Glutamatergic neuron (in vitro differentiated cells): Measurements from ENCODE around the gene WSB2. TPM values are rescaled to one million over a fixed set of nuclear protein-coding genes. Genes with fewer than 3 reads are reported as not detected.
"Not testable (repeated sequence)": the region's sequence is repeated elsewhere in the genome, so short reads cannot be mapped to it uniquely, and the experiment has no call there.

ENCODE experiments used
- DNase-seq: peaks from one replicate; pipeline ENCODE4 v3.0.0; 2022
- H3K27ac Mint-ChIP-seq: one replicate; pipeline ENCODE4 v1.8.0; 2020; ENCODE audit warnings: mild to moderate bottlenecking, mixed read lengths, inconsistent platforms; ENCODE audit not compliant: unreplicated experiment
- H3K27me3 Mint-ChIP-seq: one replicate; pipeline ENCODE4 v1.8.0; 2020; ENCODE audit warnings: mild to moderate bottlenecking, moderate library complexity, mixed read lengths, inconsistent platforms; ENCODE audit not compliant: unreplicated experiment
- H3K36me3 Mint-ChIP-seq: one replicate; pipeline ENCODE4 v1.8.0; 2020; ENCODE audit warnings: mild to moderate bottlenecking, mixed read lengths, inconsistent platforms; ENCODE audit not compliant: unreplicated experiment
- H3K4me1 Mint-ChIP-seq: one replicate; pipeline ENCODE4 v1.8.0; 2020; ENCODE audit warnings: mild to moderate bottlenecking, low read depth, mixed read lengths, inconsistent platforms; ENCODE audit not compliant: unreplicated experiment
- H3K4me3 Mint-ChIP-seq: one replicate; pipeline ENCODE4 v1.8.0; 2020; ENCODE audit warnings: mild to moderate bottlenecking, mixed read lengths, inconsistent platforms; ENCODE audit not compliant: unreplicated experiment
- H3K9me3 Mint-ChIP-seq: one replicate; pipeline ENCODE4 v1.8.0; 2020; ENCODE audit warnings: mild to moderate bottlenecking, moderate library complexity, mixed read lengths, inconsistent platforms; ENCODE audit not compliant: unreplicated experiment
- total RNA-seq: library from RNA; stranded (reverse); fragmentation: NEBNext Ultra II Directional; extraction: Animal tissue kit (Norgen Biotek cat#: 25700); gene quantifications from one replicate; pipeline ENCODE4 v1.2.1, GENCODE V29; 2021; ENCODE audit not compliant: unreplicated experiment
- TF ChIP-seq, protein P1 (sequence below): fragments of 200-600 bp; sonication (generic); IDR thresholded peaks from one replicate; pipeline ENCODE4 v1.5.0; 2021; ENCODE audit not compliant: partially characterized antibody, unreplicated experiment

Gene WSB2
- total RNA-seq, 1 donor from 2014 or later, result 76.4 TPM

DNA sequence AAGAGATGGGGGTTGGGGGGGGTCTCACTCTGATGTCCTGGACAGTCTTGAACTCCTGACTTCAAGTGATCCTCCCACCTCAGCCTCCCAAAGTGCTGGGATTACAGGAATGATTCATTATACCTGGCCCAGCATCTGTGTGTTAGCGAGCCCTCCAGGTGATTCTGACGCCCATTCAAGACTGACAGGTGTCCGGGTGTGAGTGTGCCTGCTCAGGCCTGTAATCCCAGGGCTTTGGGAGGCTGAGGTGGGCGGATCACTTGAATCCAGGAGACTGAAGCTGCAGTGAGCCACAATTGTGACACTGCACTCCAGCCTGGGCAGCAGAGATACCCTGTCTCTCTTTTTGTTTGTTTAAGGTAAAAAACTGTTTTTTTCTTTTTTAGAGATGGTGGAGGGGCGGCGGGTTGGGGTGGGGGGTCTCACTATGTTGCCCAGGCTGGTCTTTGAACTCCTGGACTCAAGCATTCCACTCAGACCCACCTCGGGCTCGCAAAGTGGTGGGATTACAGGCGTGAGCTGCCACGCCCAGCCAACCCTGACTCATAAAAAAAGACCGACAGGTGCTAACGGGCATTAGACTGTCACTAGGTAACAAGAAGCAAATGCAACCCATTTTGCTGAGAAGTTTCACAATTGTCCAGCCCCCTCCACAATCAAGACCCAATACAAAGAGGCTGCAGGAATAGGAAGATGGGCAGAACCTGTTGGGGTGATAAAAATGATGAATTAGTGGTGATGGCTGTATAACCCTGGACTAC is 38.1 kb upstream of the WSB2 start:
- TF ChIP-seq, protein P1, sequence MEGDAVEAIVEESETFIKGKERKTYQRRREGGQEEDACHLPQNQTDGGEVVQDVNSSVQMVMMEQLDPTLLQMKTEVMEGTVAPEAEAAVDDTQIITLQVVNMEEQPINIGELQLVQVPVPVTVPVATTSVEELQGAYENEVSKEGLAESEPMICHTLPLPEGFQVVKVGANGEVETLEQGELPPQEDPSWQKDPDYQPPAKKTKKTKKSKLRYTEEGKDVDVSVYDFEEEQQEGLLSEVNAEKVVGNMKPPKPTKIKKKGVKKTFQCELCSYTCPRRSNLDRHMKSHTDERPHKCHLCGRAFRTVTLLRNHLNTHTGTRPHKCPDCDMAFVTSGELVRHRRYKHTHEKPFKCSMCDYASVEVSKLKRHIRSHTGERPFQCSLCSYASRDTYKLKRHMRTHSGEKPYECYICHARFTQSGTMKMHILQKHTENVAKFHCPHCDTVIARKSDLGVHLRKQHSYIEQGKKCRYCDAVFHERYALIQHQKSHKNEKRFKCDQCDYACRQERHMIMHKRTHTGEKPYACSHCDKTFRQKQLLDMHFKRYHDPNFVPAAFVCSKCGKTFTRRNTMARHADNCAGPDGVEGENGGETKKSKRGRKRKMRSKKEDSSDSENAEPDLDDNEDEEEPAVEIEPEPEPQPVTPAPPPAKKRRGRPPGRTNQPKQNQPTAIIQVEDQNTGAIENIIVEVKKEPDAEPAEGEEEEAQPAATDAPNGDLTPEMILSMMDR, result no peak
- DNase-seq, result no peak
- Mint-ChIP-seq H3K27ac (no peak overlapping the region), H3K4me3 (no peak overlapping the region), H3K27me3 (peaks cover 7% of the 10 kb centered on the region), H3K36me3 (no peaks in the 10 kb centered on the region), H3K4me1 (peaks cover 3% of the 10 kb centered on the region), H3K9me3 (no peaks in the 10 kb centered on the region)

- no peaks in the 10 kb centered on the region for H3K9me3 Mint-ChIP-seq
- DNase-seq, result no peak
- peaks cover 7% of the 10 kb centered on the region for H3K27me3 Mint-ChIP-seq
- H3K36me3 Mint-ChIP-seq, result no peaks in the 10 kb centered on the region
- TF ChIP-seq, protein P1, result no peak
- no peak overlapping the region for H3K4me3 Mint-ChIP-seq
- H3K27ac Mint-ChIP-seq, result no peak overlapping the region
- H3K4me1 Mint-ChIP-seq, result peaks cover 3% of the 10 kb centered on the region
These were observed 37.4 kb upstream of the WSB2 start for GRCh38 chr12:118098401-118098800.

GRCh38 chr12:118094039-118094438 is 33.1 kb upstream of the WSB2 start:
- H3K36me3 Mint-ChIP-seq, result no peaks in the 10 kb centered on the region
- TF ChIP-seq, protein P1, result no peak
- H3K27me3 Mint-ChIP-seq, result peaks cover 2% of the 10 kb centered on the region
- DNase-seq, result no peak
- no peaks in the 10 kb centered on the region for H3K9me3 Mint-ChIP-seq
- H3K4me1 Mint-ChIP-seq, result no peaks in the 10 kb centered on the region
- no peak overlapping the region for H3K27ac Mint-ChIP-seq
- H3K4me3 Mint-ChIP-seq, result no peak overlapping the region

DNA sequence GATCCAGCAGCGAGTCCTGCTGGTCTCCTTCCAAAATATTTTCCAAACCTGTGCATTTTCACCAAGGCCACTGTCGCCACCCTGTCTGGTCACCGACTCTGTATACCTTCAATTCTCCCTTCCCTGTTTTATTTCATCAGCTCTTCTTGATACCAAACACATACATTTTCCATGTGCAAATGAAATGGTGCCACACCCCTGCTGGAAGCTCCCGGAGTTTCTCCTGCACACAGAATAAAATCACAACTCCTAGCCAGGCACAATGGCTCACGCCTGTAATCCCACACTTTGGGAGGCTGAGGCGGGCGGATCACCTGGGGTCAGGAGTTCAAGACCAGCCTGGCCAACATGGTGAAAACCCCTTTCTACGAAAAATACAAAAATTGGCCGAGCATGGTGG is 28.8 kb upstream of the WSB2 start:
- Mint-ChIP-seq H3K9me3 (no peaks in the 10 kb centered on the region), H3K4me3 (no peak overlapping the region), H3K27me3 (peaks cover 4% of the 10 kb centered on the region), H3K4me1 (no peaks in the 10 kb centered on the region), H3K36me3 (no peaks in the 10 kb centered on the region), H3K27ac (no peak overlapping the region)
- no peak for DNase-seq
- TF ChIP-seq, protein P1, result no peak

GRCh38 chr12:118082161-118082560 is 21.2 kb upstream of the WSB2 start:
- no peak for DNase-seq
- Mint-ChIP-seq H3K9me3 (peaks cover 4% of the 10 kb centered on the region), H3K27me3 (no peaks in the 10 kb centered on the region), H3K36me3 (no peaks in the 10 kb centered on the region), H3K4me3 (no peak overlapping the region), H3K4me1 (no peaks in the 10 kb centered on the region), H3K27ac (no peak overlapping the region)
- TF ChIP-seq, protein P1, result no peak

- not testable (repeated sequence) for H3K4me3 Mint-ChIP-seq
These were observed 20.5 kb upstream of the WSB2 start for GRCh38 chr12:118081521-118081920.

More at GRCh38 chr12:118081521-118081920, 20.5 kb upstream of the WSB2 start:
- not testable (repeated sequence) for H3K36me3 Mint-ChIP-seq, H3K27me3 Mint-ChIP-seq, H3K4me1 Mint-ChIP-seq, H3K27ac Mint-ChIP-seq, H3K9me3 Mint-ChIP-seq, DNase-seq
